ENCODE measurements around the gene MYH7B.

Gene MYH7B

DNA sequence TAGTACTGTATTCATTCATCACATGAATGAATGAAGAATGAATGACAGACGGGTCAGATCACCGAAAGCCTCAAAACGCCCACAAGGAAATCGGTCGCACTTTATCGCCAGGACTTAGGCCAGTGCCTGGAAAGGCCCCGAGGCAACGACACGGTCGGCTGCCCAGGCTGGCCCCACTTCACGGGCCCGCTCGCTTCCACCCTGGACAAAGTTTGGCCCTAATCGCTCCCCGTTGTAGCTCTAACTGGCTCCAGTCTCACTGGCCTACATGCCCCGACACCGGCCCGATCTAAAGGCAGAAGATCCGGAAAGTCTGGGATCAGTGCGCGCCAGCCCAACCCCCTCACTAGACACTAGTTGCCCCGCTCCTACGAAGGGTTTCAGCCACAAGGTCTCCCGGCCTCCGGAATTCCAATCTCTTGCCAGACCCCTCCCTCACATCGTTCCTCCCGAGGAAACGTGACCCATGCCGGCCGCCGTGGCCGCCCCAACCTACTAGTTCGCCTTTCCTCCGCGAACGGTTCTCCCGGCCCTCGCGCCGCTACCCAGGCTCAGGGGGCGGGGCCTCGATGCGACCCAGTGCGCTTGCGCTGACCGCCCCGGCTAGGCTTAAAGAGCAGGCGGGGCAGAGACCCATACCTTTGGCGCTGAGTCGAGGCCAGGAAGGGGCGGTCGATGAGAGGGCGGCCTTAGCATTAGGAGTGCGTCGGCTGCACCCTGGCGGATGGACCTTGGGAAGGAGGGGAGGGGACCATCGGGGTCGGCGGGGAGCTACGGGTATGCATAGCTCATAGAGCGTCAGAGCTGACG, at the start of gene MYH7B, which contains the start of gene GSS:
Gene MYH7B (plus strand): TSS at position 638 of the 810 bp plus-strand sequence. CDS start 22,138 bp downstream, outside the sequence.
Gene GSS (minus strand): TSS at position 576 of the 810 bp plus-strand sequence. CDS start 3,954 bp downstream, outside the sequence.
- H3K4me3 ChIP-seq (ENCODE audit: control insufficient read depth, low read depth, low read length), result peak within 1 kb of the TSS; percentile 74
- TF ChIP-seq, protein P1, sequence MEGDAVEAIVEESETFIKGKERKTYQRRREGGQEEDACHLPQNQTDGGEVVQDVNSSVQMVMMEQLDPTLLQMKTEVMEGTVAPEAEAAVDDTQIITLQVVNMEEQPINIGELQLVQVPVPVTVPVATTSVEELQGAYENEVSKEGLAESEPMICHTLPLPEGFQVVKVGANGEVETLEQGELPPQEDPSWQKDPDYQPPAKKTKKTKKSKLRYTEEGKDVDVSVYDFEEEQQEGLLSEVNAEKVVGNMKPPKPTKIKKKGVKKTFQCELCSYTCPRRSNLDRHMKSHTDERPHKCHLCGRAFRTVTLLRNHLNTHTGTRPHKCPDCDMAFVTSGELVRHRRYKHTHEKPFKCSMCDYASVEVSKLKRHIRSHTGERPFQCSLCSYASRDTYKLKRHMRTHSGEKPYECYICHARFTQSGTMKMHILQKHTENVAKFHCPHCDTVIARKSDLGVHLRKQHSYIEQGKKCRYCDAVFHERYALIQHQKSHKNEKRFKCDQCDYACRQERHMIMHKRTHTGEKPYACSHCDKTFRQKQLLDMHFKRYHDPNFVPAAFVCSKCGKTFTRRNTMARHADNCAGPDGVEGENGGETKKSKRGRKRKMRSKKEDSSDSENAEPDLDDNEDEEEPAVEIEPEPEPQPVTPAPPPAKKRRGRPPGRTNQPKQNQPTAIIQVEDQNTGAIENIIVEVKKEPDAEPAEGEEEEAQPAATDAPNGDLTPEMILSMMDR (IDR thresholded peaks at IDR 0.05; ENCODE audit: control insufficient read depth, insufficient read depth, low read depth, low read length, missing control alignments), result peak; percentile 56
- peak; percentile 74 for DNase-seq (ENCODE audit: low read depth)

DNA sequence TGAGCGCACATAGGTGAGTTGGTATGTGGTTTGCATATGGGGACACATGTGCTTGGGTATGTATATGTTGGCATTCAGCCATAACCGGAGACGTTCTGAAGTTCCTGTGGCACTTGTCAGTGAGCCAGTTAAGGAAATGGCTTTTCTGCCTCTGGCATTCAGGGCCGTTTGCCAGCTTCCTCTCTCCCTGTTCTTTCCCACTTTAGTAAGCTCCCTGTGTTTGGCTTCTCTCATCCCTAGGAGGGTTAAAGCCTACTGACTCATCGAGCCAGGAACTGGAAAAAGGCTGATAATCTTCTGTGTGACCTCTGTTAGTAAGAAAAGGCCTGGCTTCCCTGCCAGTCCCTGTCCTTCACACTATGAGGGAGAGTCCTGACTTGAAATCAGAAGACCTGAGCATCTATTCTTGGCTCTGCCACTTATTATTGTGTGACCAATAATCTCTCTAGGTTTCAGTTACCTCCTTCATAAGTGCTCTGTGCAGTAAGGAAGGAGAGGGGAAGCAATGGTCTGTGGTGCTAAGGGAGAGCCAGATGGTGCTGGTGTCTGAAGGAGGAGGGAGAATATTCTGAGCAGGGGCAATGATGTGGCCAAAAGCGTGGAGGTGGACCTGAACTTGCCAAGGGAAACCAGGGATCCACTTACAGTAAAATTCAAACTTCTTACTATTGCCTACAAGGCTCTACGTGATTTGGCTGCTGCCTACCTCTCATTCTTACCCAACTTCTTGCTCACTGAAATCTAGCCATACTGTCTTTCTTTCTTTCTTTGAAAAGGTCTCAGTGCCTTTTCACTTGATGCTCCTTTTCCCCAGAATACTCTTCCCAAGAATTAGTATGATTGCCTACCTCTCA, 47.8 kb upstream of the MYH7B start:
- TF ChIP-seq, protein P1 (IDR thresholded peaks at IDR 0.05; ENCODE audit: control insufficient read depth, insufficient read depth, low read depth, low read length, missing control alignments), result no peak
- H3K4me3 ChIP-seq (ENCODE audit: control insufficient read depth, low read depth, low read length), result no peak overlapping the region
- DNase-seq (ENCODE audit: low read depth), result peak; percentile 50

DNA sequence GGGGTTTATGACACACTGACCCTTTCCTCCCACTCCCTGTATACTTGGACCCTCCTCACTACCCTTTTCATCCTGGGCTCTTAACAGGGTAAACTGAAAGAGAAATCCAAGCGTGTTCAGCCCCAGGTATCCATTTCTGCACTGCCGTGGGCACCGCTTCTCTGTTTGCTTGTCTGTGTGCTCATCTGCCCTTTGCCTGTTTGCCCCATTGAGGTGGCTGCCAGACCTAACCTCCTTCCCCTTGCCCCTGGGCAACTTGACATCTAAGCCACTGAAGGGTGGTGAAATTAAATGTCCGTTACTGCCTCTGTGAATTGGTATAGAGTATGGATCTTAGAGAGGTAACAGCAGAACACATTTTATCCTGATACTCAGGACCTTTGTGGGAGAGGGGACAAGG, 40.5 kb upstream of the MYH7B start:
- H3K4me3 ChIP-seq (ENCODE audit: control insufficient read depth, low read depth, low read length), result no peak overlapping the region
- no peak for DNase-seq (ENCODE audit: low read depth)
- TF ChIP-seq, protein P1 (IDR thresholded peaks at IDR 0.05; ENCODE audit: control insufficient read depth, insufficient read depth, low read depth, low read length, missing control alignments), result no peak

DNA sequence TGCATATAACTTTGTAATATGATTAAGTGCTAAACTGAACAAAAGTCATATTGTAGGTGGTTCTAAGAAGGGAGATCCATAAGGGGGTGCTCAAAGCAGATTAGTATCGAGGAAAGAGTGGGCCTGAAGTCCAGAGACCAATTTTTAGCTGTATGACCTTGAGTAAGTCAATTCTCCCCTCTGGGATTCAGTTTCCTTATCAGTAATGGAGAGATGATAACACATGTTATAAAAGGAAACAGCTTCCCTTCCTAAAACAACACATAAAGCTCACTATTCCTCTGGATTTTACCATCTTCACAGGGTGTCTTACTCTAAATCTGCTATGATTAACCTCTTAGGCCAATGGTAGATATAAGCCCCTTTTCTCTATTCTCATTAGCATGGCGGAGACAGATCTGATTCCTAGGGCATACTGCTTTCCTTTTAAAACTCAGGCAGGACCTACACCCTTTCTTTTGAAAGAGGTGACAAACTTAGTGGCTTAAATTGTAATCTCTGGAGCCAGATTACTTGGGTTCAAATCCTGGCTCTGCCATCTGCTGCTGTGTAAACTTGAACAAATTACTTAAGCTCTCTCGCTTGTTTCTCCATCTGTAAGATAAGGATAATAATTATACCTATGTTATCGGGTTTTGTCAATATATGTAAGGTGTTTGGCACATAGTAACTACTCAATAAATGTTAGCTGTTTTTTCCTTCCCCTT, 39.8 kb upstream of the MYH7B start:
- no peak overlapping the region for H3K4me3 ChIP-seq (ENCODE audit: control insufficient read depth, low read depth, low read length)
- no peak for DNase-seq (ENCODE audit: low read depth)
- TF ChIP-seq, protein P1 (IDR thresholded peaks at IDR 0.05; ENCODE audit: control insufficient read depth, insufficient read depth, low read depth, low read length, missing control alignments), result no peak

DNA sequence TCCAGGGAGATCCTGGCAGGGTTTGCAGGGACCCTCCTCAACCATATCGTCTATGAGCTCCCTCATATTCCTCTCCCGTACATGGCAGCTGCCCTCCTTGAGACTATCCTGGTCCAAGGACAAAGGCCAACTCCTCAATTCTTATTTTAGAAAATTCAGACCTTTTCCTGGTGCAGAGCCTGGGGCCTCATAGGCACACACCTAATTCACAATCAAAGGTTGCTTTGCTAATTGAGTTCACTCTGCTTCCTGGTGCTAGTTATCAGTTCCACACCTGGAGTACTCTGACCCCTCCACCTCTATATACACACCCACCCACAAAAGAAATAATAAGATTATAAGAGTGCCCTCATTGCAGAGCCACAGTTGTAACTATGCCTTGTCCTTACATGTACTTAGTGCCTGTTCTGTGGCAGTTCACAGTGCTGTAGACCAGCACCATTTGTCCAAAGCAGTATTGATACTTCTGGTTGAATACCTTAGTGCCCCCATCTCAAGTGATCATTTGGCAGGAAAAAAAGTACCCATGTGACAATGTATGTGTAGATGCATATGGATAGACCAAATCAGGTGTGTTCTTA, 38.8 kb upstream of the MYH7B start:
- TF ChIP-seq, protein P1 (IDR thresholded peaks at IDR 0.05; ENCODE audit: control insufficient read depth, insufficient read depth, low read depth, low read length, missing control alignments), result no peak
- H3K4me3 ChIP-seq (ENCODE audit: control insufficient read depth, low read depth, low read length), result no peak overlapping the region
- no peak for DNase-seq (ENCODE audit: low read depth)

DNA sequence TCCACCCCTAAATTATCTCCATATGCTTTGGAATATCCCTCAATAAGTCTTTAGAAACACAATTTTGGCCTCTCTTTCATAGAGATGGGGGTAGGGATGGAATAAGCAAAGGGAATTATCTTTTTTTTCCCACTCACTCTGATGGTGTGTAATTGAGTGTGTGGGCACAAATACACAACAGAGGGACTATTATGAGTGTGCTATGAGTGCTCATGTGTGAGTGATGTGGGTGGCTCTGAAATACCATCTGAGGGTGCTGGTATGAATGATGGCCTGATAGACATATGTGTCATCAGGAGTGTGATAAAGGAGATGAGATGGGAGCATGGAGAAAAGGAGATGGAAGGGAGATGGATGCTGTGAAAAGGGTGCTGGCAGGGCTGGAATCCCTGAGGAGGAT, 35.6 kb upstream of the MYH7B start:
- H3K4me3 ChIP-seq (ENCODE audit: control insufficient read depth, low read depth, low read length), result no peak overlapping the region
- TF ChIP-seq, protein P1 (IDR thresholded peaks at IDR 0.05; ENCODE audit: control insufficient read depth, insufficient read depth, low read depth, low read length, missing control alignments), result no peak
- no peak for DNase-seq (ENCODE audit: low read depth)

Measured in AG09309 (cell line).